ENCODE data around the gene OR4D11. TPM values are rescaled to one million over a fixed set of nuclear protein-coding genes. Genes with fewer than 3 reads are reported as not detected.

The OR4D11 gene
- total RNA-seq, 2 experiments from 2014 or later, result not detected

- POLR2A ChIA-PET, result interaction anchor here (0.6 kb wide), 1 partner anchor 129 kb away, joined by 12 read pairs; no protein-coding TSS in a partner anchor
- CTCF ChIA-PET, result interaction anchor here (1.9 kb wide), 1 partner anchor 10 kb away, joined by 10 read pairs; no protein-coding TSS in a partner anchor
Measured at GRCh38 chr11:59547605-59548308, 44.4 kb downstream of the OR4D11 start.

- CTCF ChIA-PET, result interaction anchor here (2.4 kb wide), 1 partner anchor 10 kb away, joined by 14 read pairs; no protein-coding TSS in a partner anchor
- POLR2A ChIA-PET, result no interaction called here
Measured at GRCh38 chr11:59548309-59548656, 44.9 kb downstream of the OR4D11 start.

- CTCF ChIA-PET, result interaction anchor here (0.6 to 2.4 kb wide), 3 partner anchors 12 to 41 kb away, joined by 3 to 14 read pairs (median 5); no protein-coding TSS in a partner anchor
- POLR2A ChIA-PET, result no interaction called here
Measured at GRCh38 chr11:59550368-59550841, 47.0 kb downstream of the OR4D11 start.

GRCh38 chr11:59550842-59551658 is 47.7 kb downstream of the OR4D11 start:
- CTCF ChIA-PET, result interaction anchor here (1.0 to 2.4 kb wide), 3 partner anchors 13 to 15 kb away, joined by 5 to 14 read pairs (median 8); no protein-coding TSS in a partner anchor
- POLR2A ChIA-PET, result no interaction called here

- CTCF ChIA-PET, result interaction anchor here (1.6 kb wide), 1 partner anchor 15 kb away, joined by 8 read pairs; no protein-coding TSS in a partner anchor
Measured at GRCh38 chr11:59551659-59552521, 48.5 kb downstream of the OR4D11 start.

GRCh38 chr11:59552844-59553243 is 49.5 kb downstream of the OR4D11 start:
- ChIA-PET CTCF (interaction anchor here (1.6 kb wide), 1 partner anchor 16 kb away, joined by 8 read pairs; no protein-coding TSS in a partner anchor), POLR2A (no interaction called here)

More at GRCh38 chr11:59551659-59552521, 48.5 kb downstream of the OR4D11 start:
- POLR2A ChIA-PET, result no interaction called here

GRCh38 chr11:59553323-59553722 is 49.9 kb downstream of the OR4D11 start:
- POLR2A ChIA-PET, result no interaction called here

More at GRCh38 chr11:59553323-59553722, 49.9 kb downstream of the OR4D11 start:
- CTCF ChIA-PET, result no interaction called here

Other genes with a start within 250 kb of the OR4D11 start
- not detected for gene OR5AN1, start 144.7 kb upstream of the OR4D11 start, total RNA-seq
- not detected for gene OR5A2, start 77.2 kb upstream of the OR4D11 start, total RNA-seq
- not detected for gene OR5A1, start 67.1 kb upstream of the OR4D11 start, total RNA-seq
- gene OR4D6, start 46.6 kb upstream of the OR4D11 start, total RNA-seq, result not detected
- not detected for gene OR4D10, start 30.3 kb upstream of the OR4D11 start, total RNA-seq
- gene OR4D9, start 8.0 kb downstream of the OR4D11 start, total RNA-seq, result not detected
- 10 to 100 TPM; 35.0 to 36.4 TPM for gene OSBP, start 112.2 kb downstream of the OR4D11 start, total RNA-seq
- gene PATL1, start 165.5 kb downstream of the OR4D11 start, total RNA-seq, result 10 to 100 TPM; 59.0 to 60.1 TPM
- not detected for gene OR10V1, start 210.3 kb downstream of the OR4D11 start, total RNA-seq